Esophagus muscularis mucosa (tissue), 3 donors: ENCODE measurements around the gene RNU1-3.
"Not testable (repeated sequence)": the region's sequence is repeated elsewhere in the genome, so short reads cannot be mapped to it uniquely, and the experiment has no call there.

Experiments
- POLR2A ChIP-seq: fragments of 450-650 bp; IDR thresholded peaks from one replicate; pipeline ENCODE4 v1.6.1; 2017; ENCODE audit warnings: antibody characterized with exemption, moderate library complexity, mild to moderate bottlenecking, low read depth
- POLR2AphosphoS5 ChIP-seq, 2 donors: sonication (generic); formaldehyde crosslinking; IDR thresholded peaks; one replicate each; pipeline ENCODE4 v1.6.1; 2017; ENCODE audit warnings: antibody characterized with exemption in 2 of 2
- TF ChIP-seq, protein P1 (sequence below), 3 experiments: fragments of 200-600 bp in 2 of 3; fragments of 450-650 bp in 1 of 3; sonication (generic) in 2 of 3; IDR thresholded peaks; one replicate each; pipeline ENCODE4 v1.5.1; 2017 to 2019; ENCODE audit warnings: antibody characterized with exemption in 3 of 3, mild to moderate bottlenecking in 2 of 3, moderate library complexity in 1 of 3

DNA sequence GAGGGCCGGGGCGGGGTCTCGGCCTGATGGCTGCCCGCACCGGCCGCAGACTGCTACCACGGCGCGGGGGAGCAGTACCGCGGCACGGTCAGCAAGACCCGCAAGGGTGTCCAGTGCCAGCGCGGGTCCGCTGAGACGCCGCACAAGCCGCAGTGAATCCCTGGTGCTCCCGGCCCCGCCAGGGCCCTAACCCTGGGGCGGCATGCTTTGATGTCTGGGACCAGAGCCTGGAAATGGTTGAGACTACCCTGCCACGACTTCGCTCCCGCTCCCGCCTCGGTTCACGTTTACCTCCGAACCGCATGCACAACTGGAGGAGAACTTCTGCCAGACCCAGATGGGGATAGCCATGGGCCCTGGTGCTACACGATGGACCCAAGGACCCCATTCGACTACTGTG, 18.5 kb downstream of the RNU1-3 start:
- not testable (repeated sequence) for TF ChIP-seq POLR2A; POLR2AphosphoS5 (IDR thresholded peaks at IDR 0.05)
- TF ChIP-seq, protein P1, sequence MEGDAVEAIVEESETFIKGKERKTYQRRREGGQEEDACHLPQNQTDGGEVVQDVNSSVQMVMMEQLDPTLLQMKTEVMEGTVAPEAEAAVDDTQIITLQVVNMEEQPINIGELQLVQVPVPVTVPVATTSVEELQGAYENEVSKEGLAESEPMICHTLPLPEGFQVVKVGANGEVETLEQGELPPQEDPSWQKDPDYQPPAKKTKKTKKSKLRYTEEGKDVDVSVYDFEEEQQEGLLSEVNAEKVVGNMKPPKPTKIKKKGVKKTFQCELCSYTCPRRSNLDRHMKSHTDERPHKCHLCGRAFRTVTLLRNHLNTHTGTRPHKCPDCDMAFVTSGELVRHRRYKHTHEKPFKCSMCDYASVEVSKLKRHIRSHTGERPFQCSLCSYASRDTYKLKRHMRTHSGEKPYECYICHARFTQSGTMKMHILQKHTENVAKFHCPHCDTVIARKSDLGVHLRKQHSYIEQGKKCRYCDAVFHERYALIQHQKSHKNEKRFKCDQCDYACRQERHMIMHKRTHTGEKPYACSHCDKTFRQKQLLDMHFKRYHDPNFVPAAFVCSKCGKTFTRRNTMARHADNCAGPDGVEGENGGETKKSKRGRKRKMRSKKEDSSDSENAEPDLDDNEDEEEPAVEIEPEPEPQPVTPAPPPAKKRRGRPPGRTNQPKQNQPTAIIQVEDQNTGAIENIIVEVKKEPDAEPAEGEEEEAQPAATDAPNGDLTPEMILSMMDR (IDR thresholded peaks at IDR 0.05) = not testable (repeated sequence)
